Thoracic aorta (tissue), 2 donors: Measurements from ENCODE around the gene CPNE4. TPM values are rescaled to one million over a fixed set of nuclear protein-coding genes. Genes with fewer than 3 reads are reported as not detected.

Experiments
- ATAC-seq: fragments of 150-250 bp; one replicate; pipeline ENCODE4 v1.8.0; 2017; ENCODE audit warnings: low read depth; ENCODE audit not compliant: insufficient number of reproducible peaks, low FRiP score
- DNase-seq: peaks from one replicate; pipeline ENCODE4 v3.0.0-alpha.2; 2020; ENCODE audit warnings: low spot score
- H3K27ac ChIP-seq, 2 donors: fragments of 200-600 bp; sonication (generic); 1 replicate in 1 of 2; 2 replicates in 1 of 2; pipeline ENCODE4 v1.5.1; 2016; ENCODE audit warnings: mild to moderate bottlenecking in 2 of 2, moderate library complexity in 2 of 2
- H3K27me3 ChIP-seq: fragments of 200-600 bp; sonication (generic); replicated peaks from 2 replicates; pipeline ENCODE4 v1.6.0; 2016; ENCODE audit warnings: mild to moderate bottlenecking; ENCODE audit not compliant: insufficient read depth
- H3K36me3 ChIP-seq: fragments of 200-600 bp; sonication (generic); one replicate; pipeline ENCODE4 v1.5.1; 2016
- H3K4me1 ChIP-seq, 2 donors: fragments of 200-600 bp; sonication (generic); 1 replicate in 1 of 2; 2 replicates in 1 of 2; pipeline versions ENCODE4 v1.5.1 to v1.6.0; 2016; ENCODE audit warnings: low read depth in 2 of 2, mild to moderate bottlenecking in 1 of 2; ENCODE audit not compliant: control insufficient read depth in 1 of 2
- H3K4me3 ChIP-seq: fragments of 200-600 bp; sonication (generic); 2 replicates; pipeline ENCODE4 v1.5.1; 2016; ENCODE audit warnings: mild to moderate bottlenecking
- H3K9me3 ChIP-seq: fragments of 200-600 bp; sonication (generic); 2 replicates; pipeline ENCODE4 v1.5.1; 2016
- CTCF ChIP-seq: fragments of 200-600 bp; sonication (generic); IDR thresholded peaks from one replicate; pipeline ENCODE4 v1.5.1; 2019; ENCODE audit warnings: antibody characterized with exemption
- total RNA-seq, 2 donors: library from RNA; depleted of rRNA; stranded (reverse); fragments of >200 nt; gene quantifications; one replicate each; pipeline versions ENCODE4 v1.1.0 to v1.2.3, GENCODE V29; 2016

The CPNE4 gene
- total RNA-seq, 2 donors from 2014 or later, result 0.54 to 4.9 TPM

GRCh38 chr3:132001036-132001435 lies 33.8 kb downstream of the CPNE4 start:
- no peak for DNase-seq
- no peak for TF ChIP-seq CTCF
- H3K36me3 ChIP-seq, result no peaks in the 10 kb centered on the region
- H3K27me3 ChIP-seq, result no peaks in the 10 kb centered on the region
- H3K27ac ChIP-seq, result no peak overlapping the region
- peaks cover 0 to 3% of the 10 kb centered on the region in 2 donors for H3K4me1 ChIP-seq
- no peaks in the 10 kb centered on the region for H3K9me3 ChIP-seq
- no peak for ATAC-seq
- H3K4me3 ChIP-seq, result no peak overlapping the region

GRCh38 chr3:131998027-131998426 lies 36.8 kb downstream of the CPNE4 start:
- ATAC-seq, result no peak

GRCh38 chr3:131995891-131996290 lies 38.9 kb downstream of the CPNE4 start:
- Histone ChIP-seq H3K4me1 (no peaks in the 10 kb centered on the region), H3K27me3 (no peaks in the 10 kb centered on the region), H3K4me3 (no peak overlapping the region), H3K9me3 (no peaks in the 10 kb centered on the region), H3K27ac (no peak overlapping the region), H3K36me3 (no peaks in the 10 kb centered on the region)
- ATAC-seq (no peak), DNase-seq (no peak)
- TF ChIP-seq CTCF, result no peak

More at GRCh38 chr3:131998027-131998426, 36.8 kb downstream of the CPNE4 start:
- Histone ChIP-seq H3K9me3 (no peaks in the 10 kb centered on the region), H3K36me3 (no peaks in the 10 kb centered on the region), H3K4me3 (no peak overlapping the region), H3K27ac (no peak overlapping the region), H3K27me3 (no peaks in the 10 kb centered on the region), H3K4me1 (peaks cover 0 to 3% of the 10 kb centered on the region in 2 donors)
- TF ChIP-seq CTCF, result no peak
- no peak for DNase-seq

GRCh38 chr3:131989318-131989717 lies 45.5 kb downstream of the CPNE4 start:
- ATAC-seq (no peak), DNase-seq (no peak)
- no peaks in the 10 kb centered on the region for H3K4me1 ChIP-seq
- H3K36me3 ChIP-seq, result no peaks in the 10 kb centered on the region
- no peak for TF ChIP-seq CTCF
- H3K4me3 ChIP-seq, result no peak overlapping the region
- H3K27me3 ChIP-seq, result no peaks in the 10 kb centered on the region
- H3K9me3 ChIP-seq, result no peaks in the 10 kb centered on the region
- no peak overlapping the region for H3K27ac ChIP-seq

- H3K36me3 ChIP-seq, result no peaks in the 10 kb centered on the region
- no peak overlapping the region for H3K4me3 ChIP-seq
- no peaks in the 10 kb centered on the region for H3K4me1 ChIP-seq
- H3K27me3 ChIP-seq, result no peaks in the 10 kb centered on the region
- no peaks in the 10 kb centered on the region for H3K9me3 ChIP-seq
- DNase-seq (no peak), ATAC-seq (no peak)
- no peak overlapping the region for H3K27ac ChIP-seq
- no peak for TF ChIP-seq CTCF
These were observed 46.6 kb downstream of the CPNE4 start for GRCh38 chr3:131988209-131988608.
